Measurements from ENCODE around the gene DMC1. TPM values are rescaled to one million over a fixed set of nuclear protein-coding genes. Genes with fewer than 3 reads are reported as not detected.
A peak's percentile ranks its signal among the peaks of the same experiment; 100 is the strongest.

DMC1 gene
- total RNA-seq, 1 donor from 2014 or later, result 2.2 TPM

GRCh38 chr22:38518620-38519019 is 51.4 kb downstream of the DMC1 start:
- H3K4me3 Mint-ChIP-seq (ENCODE audit: low read depth), result no peak overlapping the region
- H3K36me3 Mint-ChIP-seq (ENCODE audit: insufficient read depth), result no peaks in the 10 kb centered on the region
- H3K27me3 Mint-ChIP-seq, result no peaks in the 10 kb centered on the region

GRCh38 chr22:38513063-38513462 is 56.9 kb downstream of the DMC1 start:
- peak; percentile 41 for TF ChIP-seq CTCF (IDR thresholded peaks at IDR 0.05; ENCODE audit: unreplicated experiment)
- Mint-ChIP-seq H3K27me3 (no peaks in the 10 kb centered on the region), H3K9me3 (ENCODE audit: low read depth) (no peaks in the 10 kb centered on the region), H3K4me3 (ENCODE audit: low read depth) (no peak overlapping the region), H3K4me1 (ENCODE audit: low read depth) (peaks cover 2% of the 10 kb centered on the region), H3K36me3 (ENCODE audit: insufficient read depth) (no peaks in the 10 kb centered on the region), H3K27ac (no peak overlapping the region)
- no peak for DNase-seq (ENCODE audit: low spot score, unreplicated experiment)

More at GRCh38 chr22:38518620-38519019, 51.4 kb downstream of the DMC1 start:
- Mint-ChIP-seq H3K27ac (no peak overlapping the region), H3K9me3 (ENCODE audit: low read depth) (no peaks in the 10 kb centered on the region), H3K4me1 (ENCODE audit: low read depth) (peaks cover 2% of the 10 kb centered on the region)
- no peak for DNase-seq (ENCODE audit: low spot score, unreplicated experiment)
- TF ChIP-seq CTCF (IDR thresholded peaks at IDR 0.05; ENCODE audit: unreplicated experiment), result no peak

GRCh38 chr22:38510416-38510970 is 59.5 kb downstream of the DMC1 start:
- DNase-seq (ENCODE audit: low spot score, unreplicated experiment), result no peak
- Mint-ChIP-seq H3K9me3 (ENCODE audit: low read depth) (no peaks in the 10 kb centered on the region), H3K27me3 (no peaks in the 10 kb centered on the region), H3K4me3 (ENCODE audit: low read depth) (no peak overlapping the region), H3K27ac (no peak overlapping the region), H3K4me1 (ENCODE audit: low read depth) (peaks cover 4% of the 10 kb centered on the region), H3K36me3 (ENCODE audit: insufficient read depth) (peaks cover 2% of the 10 kb centered on the region)
- no peak for TF ChIP-seq CTCF (IDR thresholded peaks at IDR 0.05; ENCODE audit: unreplicated experiment)

- peak; percentile 85 for DNase-seq (ENCODE audit: low spot score, unreplicated experiment)
- Mint-ChIP-seq H3K27ac (peak within 1 kb of the TSS; percentile 100), H3K4me1 (ENCODE audit: low read depth) (peaks cover 26% of the 10 kb centered on the region)
These were observed 63.6 kb downstream of the DMC1 start, which contains the start of gene DDX17 for GRCh38 chr22:38506118-38506962. TSS of gene DDX17 (minus strand) at chr22:38506311.

More at GRCh38 chr22:38506118-38506962, 63.6 kb downstream of the DMC1 start, which contains the start of gene DDX17:
- no peaks in the 10 kb centered on the region for H3K27me3 Mint-ChIP-seq
- peak within 1 kb of the TSS; percentile 99 for H3K4me3 Mint-ChIP-seq (ENCODE audit: low read depth)
- TF ChIP-seq CTCF (IDR thresholded peaks at IDR 0.05; ENCODE audit: unreplicated experiment), result no peak
- H3K9me3 Mint-ChIP-seq (ENCODE audit: low read depth), result no peaks in the 10 kb centered on the region
- peaks cover 19% of the 10 kb centered on the region for H3K36me3 Mint-ChIP-seq (ENCODE audit: insufficient read depth)

Data from progenitor cell of endocrine pancreas (in vitro differentiated cells).